Aorta (tissue), 5 donors: ENCODE data around the gene SNAPC2. TPM values are rescaled to one million over a fixed set of nuclear protein-coding genes. Genes with fewer than 3 reads are reported as not detected.
A peak's percentile ranks its signal among the peaks of the same experiment; 100 is the strongest.

ENCODE experiments used
- ATAC-seq: fragments of 200-7000 bp; cut with Tn5 transposase; one replicate; pipeline ENCODE4 v1.9.1; 2022; ENCODE audit warnings: moderate library complexity; ENCODE audit not compliant: low FRiP score
- DNase-seq, 2 donors: peaks; one replicate each; pipeline ENCODE4 v3.0.0-alpha.2; 2020
- H3K27ac ChIP-seq, 2 donors: one replicate each; pipeline ENCODE4 v1.5.1; 2013; ENCODE audit warnings: low read length in 2 of 2, mild to moderate bottlenecking in 2 of 2, moderate library complexity in 2 of 2, control low read depth in 1 of 2, inconsistent platforms in 1 of 2, low read depth in 1 of 2
- H3K27me3 ChIP-seq, 2 donors: one replicate each; pipeline ENCODE4 v1.6.1; 2013; ENCODE audit warnings: control low read depth in 1 of 2, low read length in 1 of 2, mild to moderate bottlenecking in 1 of 2, moderate library complexity in 1 of 2; ENCODE audit not compliant: insufficient read depth in 2 of 2, control insufficient read depth in 1 of 2
- H3K36me3 ChIP-seq, 2 donors: one replicate each; pipeline ENCODE4 v1.6.1; 2013; ENCODE audit warnings: control low read depth in 1 of 2, low read length in 1 of 2, mild to moderate bottlenecking in 1 of 2; ENCODE audit not compliant: insufficient read depth in 2 of 2, control insufficient read depth in 1 of 2
- H3K4me1 ChIP-seq, 2 donors: one replicate each; pipeline ENCODE4 v1.6.1; 2013; ENCODE audit warnings: low read length in 2 of 2, control low read depth in 1 of 2, mild to moderate bottlenecking in 1 of 2, moderate library complexity in 1 of 2; ENCODE audit not compliant: insufficient read depth in 2 of 2, control insufficient read depth in 1 of 2
- H3K4me3 ChIP-seq, 2 donors: one replicate each; pipeline ENCODE4 v1.5.1; 2013; ENCODE audit warnings: low read length in 2 of 2, control low read depth in 1 of 2, mild to moderate bottlenecking in 1 of 2
- H3K9me3 ChIP-seq: one replicate; pipeline ENCODE4 v1.6.1; 2013; ENCODE audit warnings: mild to moderate bottlenecking, low read length; ENCODE audit not compliant: control insufficient read depth
- WGBS, 2 donors: extraction: QIAGEN DNeasy Blood & Tissue Kit; methylation state at CpG; one replicate each; pipeline ENCODE4 v1.1.7; 2013; 5-methylcytosine and 5-hydroxymethylcytosine counted together
- intact Hi-C, 2 donors: fragments of 100-400 bp; cut with DNase I; formaldehyde crosslinking; loops; one replicate each; pipeline versions ENCODE4 v1.14.2 to v1.15.0; 2022
- long read RNA-seq, 2 donors: library from polyadenylated mRNA; unstranded; transcript quantifications; one replicate each; pipeline ENCODE4 v2.0.0, GENCODE V29; 2020 to 2021
- polyA plus RNA-seq, 2 donors: library from polyadenylated mRNA; stranded (reverse); fragments of 200-250 nt; gene quantifications; one replicate each; pipeline ENCODE4 v1.2.3, GENCODE V29; 2013
- total RNA-seq, 2 donors: library from RNA; stranded (reverse); fragmentation: NEBNext Ultra II Directional; extraction: Animal tissue kit (Norgen Biotek cat#: 25700); gene quantifications; one replicate each; pipeline ENCODE4 v1.2.1, GENCODE V29; 2021
- donor health status: healthy with polysubstance abuse.
- donor health status: Bipolar disorder and iron deficiency.
- donor health status: DM: no; HTN: no; CAD: no.
- donor health status: DM: no; HTN: no; CAD: no.
- donor health status: DM: yes; HTN: yes; CAD: no.

Gene SNAPC2
- 10 to 100 TPM; 20.0 to 26.6 TPM for total RNA-seq
- polyA plus RNA-seq, result 10 to 100 TPM; 12.0 to 22.6 TPM
- long read RNA-seq, donor 1, transcript SNAPC2-206 (5 exons, 1,413 nt), result minor isoform, 40 of 128 reads
- long read RNA-seq, donor 1, transcript SNAPC2-201 (5 exons, 1,542 nt), result major isoform, 72 of 128 reads
- long read RNA-seq, donor 1, partial matches to known transcripts, result 7 of 128 reads
- long read RNA-seq, donor 1, other reads (novel, unspliced or antisense), result 6 of 128 reads
- long read RNA-seq, donor 2, transcript SNAPC2-201 (5 exons, 1,542 nt), result major isoform, 7 of 28 reads
- long read RNA-seq, donor 2, transcript SNAPC2-206 (5 exons, 1,413 nt), result minor isoform, 6 of 28 reads
- long read RNA-seq, donor 2, partial matches to known transcripts, result 9 of 28 reads
- long read RNA-seq, donor 2, other reads (novel, unspliced or antisense), result 5 of 28 reads

DNA sequence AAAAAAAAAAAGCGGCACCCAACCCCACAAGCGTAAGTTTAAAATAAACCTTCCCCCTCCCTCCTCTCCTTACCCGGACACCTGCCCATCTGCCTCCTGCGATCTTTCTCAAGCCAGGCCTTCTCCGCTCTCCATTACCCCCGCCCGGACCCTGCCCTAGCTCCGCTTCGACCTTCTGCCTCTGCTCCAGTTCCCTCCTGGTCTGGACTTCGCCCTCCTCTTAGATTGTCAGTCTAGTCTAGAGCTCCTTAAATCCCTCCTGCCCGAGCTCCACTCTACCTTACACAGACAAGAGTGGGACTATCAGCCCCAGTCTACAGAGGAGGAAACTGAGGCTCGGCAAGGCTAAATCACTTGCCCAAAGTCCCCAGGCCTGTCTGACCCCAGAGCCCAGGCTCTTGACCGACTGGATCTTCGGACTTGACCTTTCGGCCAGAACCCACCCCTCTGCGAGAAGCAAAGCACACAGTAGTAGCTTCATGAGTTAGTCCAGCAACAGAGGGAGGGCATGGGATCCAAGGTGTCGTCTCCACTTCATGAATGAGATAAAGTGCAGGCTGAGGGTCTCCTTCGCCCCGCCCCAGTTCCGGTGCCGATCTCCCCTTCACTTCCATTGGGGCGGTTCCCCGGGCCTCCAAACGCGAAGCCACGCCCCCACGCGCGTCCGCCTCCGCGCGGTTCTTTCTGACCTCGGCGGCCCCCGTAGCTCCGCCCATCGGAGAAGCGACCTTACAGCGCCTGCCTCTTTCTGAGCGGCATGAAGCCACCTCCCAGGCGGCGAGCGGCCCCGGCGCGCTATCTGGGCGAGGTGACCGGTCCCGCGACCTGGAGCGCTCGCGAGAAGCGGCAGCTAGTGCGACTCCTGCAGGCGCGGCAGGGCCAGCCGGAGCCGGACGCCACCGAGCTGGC is at the start of gene SNAPC2:
TSS of gene SNAPC2 (plus strand) at position 729 of the 909 bp plus-strand sequence. CDS start at position 758, 29 bp downstream.
- intact Hi-C loops, result loop anchor here in 1 of 2 donors (1.0 kb wide), 1 partner anchor 17 kb away; the partner anchor contains the start of gene MAP2K7
- DNase-seq (peak; percentile 98 to 99), ATAC-seq (peak; percentile 88)
- Histone ChIP-seq H3K27ac (peak within 1 kb of the TSS in 1 of 2 donors; percentile 72), H3K4me1 (no peaks in the 10 kb centered on the region), H3K4me3 (peak within 1 kb of the TSS; percentile 43 to 59), H3K27me3 (no peaks in the 10 kb centered on the region), H3K9me3 (no peaks in the 10 kb centered on the region), H3K36me3 (no peaks in the 10 kb centered on the region)
- WGBS, 2 donors, result 8 to 9% methylated on average over 57 to 62 of the region's 62 CpGs

GRCh38 chr19:7870571-7871436 is 49.3 kb upstream of the SNAPC2 start:
- intact Hi-C loops, result no loop called here
- Histone ChIP-seq H3K27ac (no peak overlapping the region), H3K36me3 (no peaks in the 10 kb centered on the region), H3K4me3 (no peak overlapping the region), H3K4me1 (no peaks in the 10 kb centered on the region), H3K27me3 (peaks cover 0 to 1% of the 10 kb centered on the region in 2 donors), H3K9me3 (no peaks in the 10 kb centered on the region)
- 64 to 69% methylated on average over 11 of the region's 11 CpGs for WGBS, 2 donors
- DNase-seq (peak in 1 of 2 donors; percentile 75), ATAC-seq (no peak)

- intact Hi-C loops, result no loop called here
- Histone ChIP-seq H3K36me3 (no peaks in the 10 kb centered on the region), H3K9me3 (no peaks in the 10 kb centered on the region), H3K27me3 (peaks cover 0 to 1% of the 10 kb centered on the region in 2 donors), H3K4me3 (no peak overlapping the region), H3K4me1 (no peaks in the 10 kb centered on the region), H3K27ac (no peak overlapping the region)
- 7% methylated on average over 30 to 33 of the region's 33 CpGs for WGBS, 2 donors
- peak; percentile 94 for DNase-seq
- peak; percentile 85 for ATAC-seq
Measured at GRCh38 chr19:7871437-7872305, 48.5 kb upstream of the SNAPC2 start.

DNA sequence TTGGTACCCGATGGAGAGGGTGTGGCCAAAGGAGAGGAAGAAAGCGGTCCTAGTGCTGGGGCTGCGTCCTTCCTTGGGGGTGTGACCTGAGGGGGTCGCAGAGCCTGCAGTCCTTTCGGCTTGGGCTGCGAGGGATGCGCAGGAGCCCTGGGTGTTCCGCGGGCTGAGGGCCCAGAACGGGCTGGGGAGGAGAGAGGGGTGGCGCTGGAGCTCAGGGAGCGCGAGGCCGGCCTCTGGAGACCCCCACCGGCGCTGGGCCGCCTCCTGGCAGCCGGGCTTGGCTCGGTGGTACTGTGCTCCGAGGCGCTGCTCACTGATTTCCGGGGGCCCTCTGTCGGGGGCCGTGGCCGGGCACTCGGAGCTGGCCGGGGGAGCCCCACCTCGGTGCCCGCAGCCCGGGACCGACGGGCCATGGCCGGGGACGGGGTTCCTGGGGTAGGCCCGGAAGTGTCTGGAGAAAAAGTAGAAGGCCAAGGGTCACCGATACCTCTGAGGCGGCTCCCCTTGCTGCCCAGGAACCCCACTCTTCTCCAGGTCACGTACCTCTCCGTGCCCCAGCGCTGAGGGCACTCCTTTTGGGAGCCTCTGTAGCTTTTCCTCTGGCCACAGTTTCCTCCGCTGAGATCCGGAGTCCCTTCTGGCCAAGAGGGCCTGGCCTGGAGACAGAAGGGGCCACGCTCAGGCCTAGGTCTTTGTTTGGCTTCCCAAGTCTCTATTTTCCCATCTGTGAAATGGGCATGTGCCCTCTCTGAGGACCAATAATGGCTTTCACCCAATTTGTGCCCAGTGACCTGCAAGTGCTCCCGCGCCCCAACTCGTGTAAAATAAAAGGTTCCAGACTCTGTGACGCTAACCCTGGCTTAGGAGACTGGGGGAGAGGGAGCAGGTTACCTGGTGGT is 47.6 kb upstream of the SNAPC2 start:
- peaks cover 0 to 1% of the 10 kb centered on the region in 2 donors for H3K27me3 ChIP-seq
- no peaks in the 10 kb centered on the region for H3K36me3 ChIP-seq
- intact Hi-C loops, result no loop called here
- H3K4me1 ChIP-seq, result no peaks in the 10 kb centered on the region
- 53 to 61% methylated on average over 44 to 47 of the region's 47 CpGs for WGBS, 2 donors
- no peak overlapping the region for H3K4me3 ChIP-seq
- H3K27ac ChIP-seq, result no peak overlapping the region
- no peaks in the 10 kb centered on the region for H3K9me3 ChIP-seq
- DNase-seq, result no peak
- ATAC-seq, result no peak

GRCh38 chr19:7873304-7874075 is 46.6 kb upstream of the SNAPC2 start:
- 14 to 15% methylated on average over 39 to 53 of the region's 53 CpGs for WGBS, 2 donors
- Histone ChIP-seq H3K27me3 (peaks cover 0 to 1% of the 10 kb centered on the region in 2 donors), H3K4me3 (no peak overlapping the region), H3K9me3 (no peaks in the 10 kb centered on the region), H3K4me1 (no peaks in the 10 kb centered on the region), H3K27ac (no peak overlapping the region), H3K36me3 (no peaks in the 10 kb centered on the region)
- intact Hi-C loops, result no loop called here
- no peak for DNase-seq
- no peak for ATAC-seq

DNA sequence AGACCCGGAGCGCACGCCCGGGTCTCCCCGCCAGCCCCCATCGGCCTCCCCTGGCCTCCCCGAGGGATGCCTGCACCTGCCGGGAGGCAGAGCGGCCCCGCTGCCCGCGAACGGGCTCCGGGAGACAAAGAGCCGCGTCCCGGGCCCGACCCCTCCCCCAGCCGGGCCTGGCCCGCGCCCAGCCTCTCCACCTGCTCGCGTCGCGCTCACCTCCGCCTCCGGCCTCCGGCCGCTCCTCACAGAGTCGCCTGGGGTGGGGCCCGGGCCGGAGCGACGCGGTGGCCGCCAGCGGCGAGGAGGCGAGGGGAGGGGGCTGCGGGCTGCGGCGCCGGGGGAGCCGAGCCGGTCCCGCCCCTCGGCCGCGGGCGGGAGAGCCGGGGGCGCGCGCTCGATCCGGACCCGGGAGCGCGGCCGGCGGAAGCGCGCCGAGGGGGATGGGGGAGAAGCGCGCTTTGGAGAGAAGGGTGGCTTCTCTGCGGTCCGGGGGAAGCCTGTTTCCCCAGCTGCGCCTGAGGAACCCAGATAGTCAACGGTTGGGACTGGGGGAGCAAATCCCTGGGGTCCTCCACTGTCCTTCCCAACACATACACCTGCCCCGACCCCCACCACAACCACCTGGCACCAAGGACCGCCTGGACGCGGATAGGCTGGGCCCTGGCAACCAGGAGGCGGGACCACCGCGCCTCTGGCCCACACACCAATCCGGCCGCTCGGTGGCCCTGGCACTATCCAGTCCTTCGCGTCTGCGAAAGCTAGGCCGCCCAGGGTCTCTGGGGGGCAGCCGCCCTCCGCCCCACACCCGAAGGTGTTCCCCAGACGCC is 45.9 kb upstream of the SNAPC2 start, which contains the start of gene PRR36:
TSS of gene PRR36 (minus strand) at position 315 of the 821 bp plus-strand sequence. CDS start 701 bp downstream, outside the sequence.
- intact Hi-C loops, result no loop called here
- no peak within 1 kb of the TSS for H3K27ac ChIP-seq
- H3K36me3 ChIP-seq, result no peaks in the 10 kb centered on the region
- no peaks in the 10 kb centered on the region for H3K9me3 ChIP-seq
- H3K4me3 ChIP-seq, result no peak within 1 kb of the TSS
- DNase-seq, result no peak
- peaks cover 0 to 1% of the 10 kb centered on the region in 2 donors for H3K27me3 ChIP-seq
- no peaks in the 10 kb centered on the region for H3K4me1 ChIP-seq
- no peak for ATAC-seq
- WGBS, 2 donors, result 1 to 2% methylated on average over 49 to 88 of the region's 88 CpGs
